K562 (cell line): ENCODE results near the gene ESPL1. TPM values are rescaled to one million over a fixed set of nuclear protein-coding genes. Genes with fewer than 3 reads are reported as not detected.
A peak's percentile ranks its signal among the peaks of the same experiment; 100 is the strongest.

ENCODE experiments used
- KDM4B ChIP-seq, 2 experiments: fragments of 450-650 bp in 1 of 2; sonication (generic) in 1 of 2; IDR thresholded peaks; 2 replicates each; pipeline ENCODE4 v1.6.1; 2016 to 2017; ENCODE audit warnings: borderline replicate concordance in 2 of 2, antibody characterized with exemption in 1 of 2, low read depth in 1 of 2, mild to moderate bottlenecking in 1 of 2
- MAFK ChIP-seq: IDR thresholded peaks from 2 replicates; pipeline ENCODE4 v1.6.1; 2011; ENCODE audit warnings: low read length, improper control_type of control experiment
- RBM25 ChIP-seq: fragments of 200-400 bp; formaldehyde crosslinking; IDR thresholded peaks from 2 replicates; pipeline ENCODE4 v1.6.1; 2018; ENCODE audit warnings: low read length, low read depth, moderate library complexity; ENCODE audit not compliant: severe bottlenecking
- SAFB2 ChIP-seq: fragments of 200-400 bp; formaldehyde crosslinking; IDR thresholded peaks from 2 replicates; pipeline ENCODE4 v1.6.1; 2018; ENCODE audit warnings: borderline replicate concordance, low read length, low read depth, moderate library complexity; ENCODE audit not compliant: severe bottlenecking
- SMAD1 ChIP-seq: fragments of 150-350 bp; IDR thresholded peaks from 2 replicates; pipeline ENCODE4 v1.6.1; 2014; ENCODE audit warnings: low read length, low read depth; ENCODE audit not compliant: partially characterized antibody
- TCF7 ChIP-seq: sonication (generic); IDR thresholded peaks from 2 replicates; pipeline ENCODE4 v1.6.1; 2016; ENCODE audit warnings: antibody characterized with exemption, borderline replicate concordance
- ZNF263 ChIP-seq: sonication (generic); formaldehyde crosslinking; IDR thresholded peaks from 2 replicates; pipeline ENCODE4 v1.8.0; 2022; ENCODE audit warnings: mild to moderate bottlenecking, missing genetic modification reagents, borderline replicate concordance
- ZNF316 ChIP-seq: fragments of 450-650 bp; IDR thresholded peaks from 2 replicates; pipeline ENCODE4 v1.6.1; 2016
- ZNF668 ChIP-seq: fragments of 250-450 bp; sonication (Bioruptor Pico); IDR thresholded peaks from 2 replicates; pipeline ENCODE4 v1.8.0; 2022; ENCODE audit warnings: mild to moderate bottlenecking, inconsistent platforms
- polyA plus RNA-seq, 8 experiments: library from polyadenylated mRNA; depleted of rRNA in 4 of 8; stranded (reverse) in 5 of 8; unstranded in 3 of 8; fragments of >200 nt; fragmentation: Nextera tagmentation in 2 of 8; fragmentation: Illumina TruSeq in 1 of 8; extraction: Ambion mirVana in 2 of 8; extraction: Trizol in 1 of 8; gene quantifications; 2 replicates each; pipeline versions ENCODE4 v1.2.1 to v1.2.3, GENCODE V29; 2011 to 2014; ENCODE audit warnings: inconsistent platforms in 1 of 8, missing spikeins in 1 of 8
- total RNA-seq, 7 experiments: library from RNA; depleted of rRNA in 6 of 7; stranded (reverse); fragments of >200 nt in 6 of 7; fragmentation: Illumina TruSeq in 2 of 7; extraction: Trizol in 2 of 7; gene quantifications; 2 replicates each; pipeline versions ENCODE4 v1.2.1 to v1.2.3, GENCODE V29; 2011 to 2021; ENCODE audit warnings: low replicate concordance in 1 of 7
- TF ChIP-seq, protein P1 (sequence below): fragments of 250-450 bp; sonication (Bioruptor Pico); IDR thresholded peaks from 2 replicates; pipeline ENCODE4 v1.5.0; 2022; ENCODE audit warnings: mild to moderate bottlenecking
- TF ChIP-seq, protein P2 (sequence below), 2 experiments: fragments of 450-650 bp in 1 of 2; IDR thresholded peaks; 2 replicates each; pipeline ENCODE4 v1.6.1; 2011 to 2017; ENCODE audit warnings: low read depth in 2 of 2, antibody characterized with exemption in 1 of 2, borderline replicate concordance in 1 of 2, low read length in 1 of 2, mild to moderate bottlenecking in 1 of 2, mixed read lengths in 1 of 2; ENCODE audit not compliant: control insufficient read depth in 1 of 2
- TF ChIP-seq, protein P3 (sequence below): sonication (generic); formaldehyde crosslinking; IDR thresholded peaks from 2 replicates; pipeline ENCODE4 v1.8.0; 2023; ENCODE audit warnings: mild to moderate bottlenecking, missing genetic modification reagents
- TF ChIP-seq, protein P4 (sequence below): sonication (generic); formaldehyde crosslinking; IDR thresholded peaks from 2 replicates; pipeline ENCODE4 v1.8.1; 2023; ENCODE audit warnings: missing genetic modification reagents, mild to moderate bottlenecking, borderline replicate concordance

The ESPL1 gene
- total and polyA plus RNA-seq, 9 of the 15 experiments (the other 6 are each of a cell fraction or from before 2014, with no cell fraction given) = 1.2 to 55.0 (median 18.7) TPM

DNA sequence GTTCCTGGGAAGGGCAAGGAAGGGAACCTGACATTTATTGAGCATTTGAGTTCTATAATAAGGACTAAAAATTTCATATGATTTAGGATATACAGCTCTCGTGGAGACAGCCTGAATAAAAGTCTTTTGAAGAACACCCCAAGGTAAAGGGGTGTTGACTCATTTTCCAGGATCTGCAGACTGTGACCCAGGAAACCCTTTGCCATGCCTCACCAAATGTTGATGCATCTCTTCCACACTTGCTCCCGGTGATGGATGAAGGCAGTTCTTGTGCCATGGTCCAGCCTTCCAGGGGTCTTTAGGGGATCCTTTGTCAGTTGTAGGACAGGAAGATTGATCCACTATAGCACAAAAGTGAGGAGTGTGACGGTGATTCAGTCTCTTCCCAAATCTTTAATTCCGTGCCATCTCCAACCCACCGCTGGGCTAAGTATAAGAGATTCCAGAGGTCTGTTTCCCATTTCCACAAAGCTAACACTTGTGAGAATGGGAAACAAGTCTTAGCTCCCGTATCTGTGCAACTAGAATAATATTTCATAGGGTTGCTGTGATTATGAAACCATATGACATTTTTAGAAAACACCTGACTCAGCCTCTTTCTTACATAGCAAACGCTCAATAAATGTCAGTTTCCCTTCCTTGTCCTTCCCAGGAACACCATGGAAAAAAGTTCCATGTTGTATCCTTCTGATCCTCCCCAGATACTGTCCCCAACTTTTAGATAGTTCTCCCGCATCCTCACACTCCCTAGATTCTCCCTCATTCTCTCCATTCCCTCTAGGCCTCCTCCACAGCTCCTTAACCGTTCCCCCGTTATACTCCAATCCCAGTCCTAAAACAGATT is 52.5 kb downstream of the ESPL1 start (continued):
- TF ChIP-seq, protein P1, sequence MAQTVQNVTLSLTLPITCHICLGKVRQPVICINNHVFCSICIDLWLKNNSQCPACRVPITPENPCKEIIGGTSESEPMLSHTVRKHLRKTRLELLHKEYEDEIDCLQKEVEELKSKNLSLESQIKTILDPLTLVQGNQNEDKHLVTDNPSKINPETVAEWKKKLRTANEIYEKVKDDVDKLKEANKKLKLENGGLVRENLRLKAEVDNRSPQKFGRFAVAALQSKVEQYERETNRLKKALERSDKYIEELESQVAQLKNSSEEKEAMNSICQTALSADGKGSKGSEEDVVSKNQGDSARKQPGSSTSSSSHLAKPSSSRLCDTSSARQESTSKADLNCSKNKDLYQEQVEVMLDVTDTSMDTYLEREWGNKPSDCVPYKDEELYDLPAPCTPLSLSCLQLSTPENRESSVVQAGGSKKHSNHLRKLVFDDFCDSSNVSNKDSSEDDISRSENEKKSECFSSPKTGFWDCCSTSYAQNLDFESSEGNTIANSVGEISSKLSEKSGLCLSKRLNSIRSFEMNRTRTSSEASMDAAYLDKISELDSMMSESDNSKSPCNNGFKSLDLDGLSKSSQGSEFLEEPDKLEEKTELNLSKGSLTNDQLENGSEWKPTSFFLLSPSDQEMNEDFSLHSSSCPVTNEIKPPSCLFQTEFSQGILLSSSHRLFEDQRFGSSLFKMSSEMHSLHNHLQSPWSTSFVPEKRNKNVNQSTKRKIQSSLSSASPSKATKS = no peak
- TF ChIP-seq ZNF263 (CRISPR knock-in tag) (no peak), ZNF668 (CRISPR knock-in tag) (no peak), KDM4B (IDR thresholded peaks at IDR 0.05; ENCODE audit: borderline replicate concordance in 2 of 2, low read depth in 1 of 2) (no peak), MAFK (peak; percentile 37), SMAD1 (no peak), RBM25 (no peak), TCF7 (no peak), SAFB2 (no peak), ZNF316 (peak; percentile 91)
- TF ChIP-seq, protein P2, sequence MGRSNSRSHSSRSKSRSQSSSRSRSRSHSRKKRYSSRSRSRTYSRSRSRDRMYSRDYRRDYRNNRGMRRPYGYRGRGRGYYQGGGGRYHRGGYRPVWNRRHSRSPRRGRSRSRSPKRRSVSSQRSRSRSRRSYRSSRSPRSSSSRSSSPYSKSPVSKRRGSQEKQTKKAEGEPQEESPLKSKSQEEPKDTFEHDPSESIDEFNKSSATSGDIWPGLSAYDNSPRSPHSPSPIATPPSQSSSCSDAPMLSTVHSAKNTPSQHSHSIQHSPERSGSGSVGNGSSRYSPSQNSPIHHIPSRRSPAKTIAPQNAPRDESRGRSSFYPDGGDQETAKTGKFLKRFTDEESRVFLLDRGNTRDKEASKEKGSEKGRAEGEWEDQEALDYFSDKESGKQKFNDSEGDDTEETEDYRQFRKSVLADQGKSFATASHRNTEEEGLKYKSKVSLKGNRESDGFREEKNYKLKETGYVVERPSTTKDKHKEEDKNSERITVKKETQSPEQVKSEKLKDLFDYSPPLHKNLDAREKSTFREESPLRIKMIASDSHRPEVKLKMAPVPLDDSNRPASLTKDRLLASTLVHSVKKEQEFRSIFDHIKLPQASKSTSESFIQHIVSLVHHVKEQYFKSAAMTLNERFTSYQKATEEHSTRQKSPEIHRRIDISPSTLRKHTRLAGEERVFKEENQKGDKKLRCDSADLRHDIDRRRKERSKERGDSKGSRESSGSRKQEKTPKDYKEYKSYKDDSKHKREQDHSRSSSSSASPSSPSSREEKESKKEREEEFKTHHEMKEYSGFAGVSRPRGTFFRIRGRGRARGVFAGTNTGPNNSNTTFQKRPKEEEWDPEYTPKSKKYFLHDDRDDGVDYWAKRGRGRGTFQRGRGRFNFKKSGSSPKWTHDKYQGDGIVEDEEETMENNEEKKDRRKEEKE (IDR thresholded peaks at IDR 0.05; ENCODE audit: borderline replicate concordance in 1 of 2, control insufficient read depth in 1 of 2, low read depth in 2 of 2, low read length in 1 of 2) = 0 out of 4 replicates have a peak, but pooled peaks of 1 of the 2 experiments have one; percentile 60
- TF ChIP-seq, protein P3, sequence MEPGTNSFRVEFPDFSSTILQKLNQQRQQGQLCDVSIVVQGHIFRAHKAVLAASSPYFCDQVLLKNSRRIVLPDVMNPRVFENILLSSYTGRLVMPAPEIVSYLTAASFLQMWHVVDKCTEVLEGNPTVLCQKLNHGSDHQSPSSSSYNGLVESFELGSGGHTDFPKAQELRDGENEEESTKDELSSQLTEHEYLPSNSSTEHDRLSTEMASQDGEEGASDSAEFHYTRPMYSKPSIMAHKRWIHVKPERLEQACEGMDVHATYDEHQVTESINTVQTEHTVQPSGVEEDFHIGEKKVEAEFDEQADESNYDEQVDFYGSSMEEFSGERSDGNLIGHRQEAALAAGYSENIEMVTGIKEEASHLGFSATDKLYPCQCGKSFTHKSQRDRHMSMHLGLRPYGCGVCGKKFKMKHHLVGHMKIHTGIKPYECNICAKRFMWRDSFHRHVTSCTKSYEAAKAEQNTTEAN (CRISPR knock-in tag) = no peak
- TF ChIP-seq, protein P4, sequence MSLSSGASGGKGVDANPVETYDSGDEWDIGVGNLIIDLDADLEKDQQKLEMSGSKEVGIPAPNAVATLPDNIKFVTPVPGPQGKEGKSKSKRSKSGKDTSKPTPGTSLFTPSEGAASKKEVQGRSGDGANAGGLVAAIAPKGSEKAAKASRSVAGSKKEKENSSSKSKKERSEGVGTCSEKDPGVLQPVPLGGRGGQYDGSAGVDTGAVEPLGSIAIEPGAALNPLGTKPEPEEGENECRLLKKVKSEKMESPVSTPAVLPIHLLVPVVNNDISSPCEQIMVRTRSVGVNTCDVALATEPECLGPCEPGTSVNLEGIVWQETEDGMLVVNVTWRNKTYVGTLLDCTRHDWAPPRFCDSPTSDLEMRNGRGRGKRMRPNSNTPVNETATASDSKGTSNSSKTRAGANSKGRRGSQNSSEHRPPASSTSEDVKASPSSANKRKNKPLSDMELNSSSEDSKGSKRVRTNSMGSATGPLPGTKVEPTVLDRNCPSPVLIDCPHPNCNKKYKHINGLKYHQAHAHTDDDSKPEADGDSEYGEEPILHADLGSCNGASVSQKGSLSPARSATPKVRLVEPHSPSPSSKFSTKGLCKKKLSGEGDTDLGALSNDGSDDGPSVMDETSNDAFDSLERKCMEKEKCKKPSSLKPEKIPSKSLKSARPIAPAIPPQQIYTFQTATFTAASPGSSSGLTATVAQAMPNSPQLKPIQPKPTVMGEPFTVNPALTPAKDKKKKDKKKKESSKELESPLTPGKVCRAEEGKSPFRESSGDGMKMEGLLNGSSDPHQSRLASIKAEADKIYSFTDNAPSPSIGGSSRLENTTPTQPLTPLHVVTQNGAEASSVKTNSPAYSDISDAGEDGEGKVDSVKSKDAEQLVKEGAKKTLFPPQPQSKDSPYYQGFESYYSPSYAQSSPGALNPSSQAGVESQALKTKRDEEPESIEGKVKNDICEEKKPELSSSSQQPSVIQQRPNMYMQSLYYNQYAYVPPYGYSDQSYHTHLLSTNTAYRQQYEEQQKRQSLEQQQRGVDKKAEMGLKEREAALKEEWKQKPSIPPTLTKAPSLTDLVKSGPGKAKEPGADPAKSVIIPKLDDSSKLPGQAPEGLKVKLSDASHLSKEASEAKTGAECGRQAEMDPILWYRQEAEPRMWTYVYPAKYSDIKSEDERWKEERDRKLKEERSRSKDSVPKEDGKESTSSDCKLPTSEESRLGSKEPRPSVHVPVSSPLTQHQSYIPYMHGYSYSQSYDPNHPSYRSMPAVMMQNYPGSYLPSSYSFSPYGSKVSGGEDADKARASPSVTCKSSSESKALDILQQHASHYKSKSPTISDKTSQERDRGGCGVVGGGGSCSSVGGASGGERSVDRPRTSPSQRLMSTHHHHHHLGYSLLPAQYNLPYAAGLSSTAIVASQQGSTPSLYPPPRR (CRISPR knock-in tag) = no peak
